Body of pancreas (tissue), 4 donors: ENCODE measurements around the gene PLEKHA7. TPM values are rescaled to one million over a fixed set of nuclear protein-coding genes. Genes with fewer than 3 reads are reported as not detected.

Source experiments
- ATAC-seq: fragments of 150-250 bp; one replicate; pipeline ENCODE4 v1.9.1; 2016
- DNase-seq, 4 donors: peaks; one replicate each; pipeline ENCODE4 v3.0.0-alpha.2; 2019
- H3K27ac ChIP-seq, 4 donors: fragments of 200-600 bp; sonication (generic); 1 replicate in 3 of 4; 2 replicates in 1 of 4; pipeline versions ENCODE4 v1.5.1 to v1.6.1; 2016 to 2019; ENCODE audit warnings: mild to moderate bottlenecking in 1 of 4, mixed read lengths in 1 of 4, moderate library complexity in 1 of 4
- H3K27me3 ChIP-seq, 2 donors: fragments of 200-600 bp; sonication (generic); one replicate each; pipeline ENCODE4 v1.6.0; 2016; ENCODE audit warnings: mild to moderate bottlenecking in 1 of 2
- H3K36me3 ChIP-seq, 2 donors: fragments of 200-600 bp; sonication (generic); replicated peaks in 1 of 2; 2 replicates each; pipeline ENCODE4 v1.5.1; 2016; ENCODE audit warnings: low read depth in 2 of 2; ENCODE audit not compliant: insufficient read depth in 1 of 2
- H3K4me1 ChIP-seq: fragments of 200-600 bp; sonication (generic); one replicate; pipeline ENCODE4 v1.6.0; 2016
- H3K4me3 ChIP-seq, 2 donors: fragments of 200-600 bp; sonication (generic); 1 replicate in 1 of 2; 2 replicates in 1 of 2; pipeline ENCODE4 v1.5.1; 2016 to 2019
- H3K9me3 ChIP-seq, 3 donors: fragments of 200-600 bp; sonication (generic); 1 replicate in 2 of 3; 2 replicates in 1 of 3; pipeline ENCODE4 v1.5.1; 2016
- CTCF ChIP-seq, 7 experiments: fragments of 450-650 bp in 4 of 7; fragments of 200-600 bp in 3 of 7; sonication (generic) in 3 of 7; IDR thresholded peaks; one replicate each; pipeline ENCODE4 v1.5.1; 2016 to 2019; ENCODE audit warnings: antibody characterized with exemption in 7 of 7
- POLR2A ChIP-seq, 3 donors: fragments of 450-650 bp; IDR thresholded peaks; one replicate each; pipeline ENCODE4 v1.6.1; 2016; ENCODE audit warnings: antibody characterized with exemption in 3 of 3, mild to moderate bottlenecking in 2 of 3
- WGBS, 2 donors: methylation state at CpG; one replicate each; pipeline ENCODE4 v1.1.5; 2017; 5-methylcytosine and 5-hydroxymethylcytosine counted together
- intact Hi-C: fragments of 100-400 bp; cut with DNase I; formaldehyde crosslinking; loops from one replicate; pipeline ENCODE4 v1.15.1; 2023
- total RNA-seq, 2 donors: library from RNA; depleted of rRNA; stranded (reverse); fragments of >200 nt; gene quantifications; one replicate each; pipeline ENCODE4 v1.1.0, GENCODE V29; 2016

The PLEKHA7 gene
- total RNA-seq, 2 donors from 2014 or later, result 30.4 to 34.6 TPM

- intact Hi-C loops, result no loop called here
- Histone ChIP-seq H3K27ac (no peak overlapping the region), H3K4me3 (no peak overlapping the region), H3K36me3 (peaks cover 0 to 7% of the 10 kb centered on the region in 2 donors), H3K27me3 (no peaks in the 10 kb centered on the region), H3K9me3 (no peaks in the 10 kb centered on the region), H3K4me1 (no peaks in the 10 kb centered on the region)
- WGBS, 2 donors, result 90 to 98% methylated on average over 3 of the region's 3 CpGs
- DNase-seq (no peak), ATAC-seq (no peak)
- TF ChIP-seq CTCF (IDR thresholded peaks at IDR 0.05) (no peak), POLR2A (IDR thresholded peaks at IDR 0.05) (no peak)
These were observed 158.2 kb downstream of the PLEKHA7 start for GRCh38 chr11:16856022-16856471.

- H3K4me1 ChIP-seq, result no peaks in the 10 kb centered on the region
- DNase-seq (no peak), ATAC-seq (no peak)
- H3K27me3 ChIP-seq, result no peaks in the 10 kb centered on the region
- H3K9me3 ChIP-seq, result no peaks in the 10 kb centered on the region
- H3K27ac ChIP-seq, result no peak overlapping the region
- no peak for TF ChIP-seq CTCF (IDR thresholded peaks at IDR 0.05)
- no peak for TF ChIP-seq POLR2A (IDR thresholded peaks at IDR 0.05)
- intact Hi-C loops, result no loop called here
- H3K36me3 ChIP-seq, result peaks cover 0 to 12% of the 10 kb centered on the region in 2 donors
- WGBS, 2 donors, result 93 to 95% methylated on average over 4 of the region's 4 CpGs
- H3K4me3 ChIP-seq, result no peak overlapping the region
These were observed 159.2 kb downstream of the PLEKHA7 start for GRCh38 chr11:16854979-16855378.

GRCh38 chr11:16853859-16854258, 160.4 kb downstream of the PLEKHA7 start:
- no peak for ATAC-seq
- Histone ChIP-seq H3K4me1 (no peaks in the 10 kb centered on the region), H3K4me3 (no peak overlapping the region), H3K27me3 (no peaks in the 10 kb centered on the region), H3K9me3 (no peaks in the 10 kb centered on the region), H3K27ac (no peak overlapping the region), H3K36me3 (peaks cover 0 to 13% of the 10 kb centered on the region in 2 donors)
- no peak for DNase-seq
- TF ChIP-seq CTCF (IDR thresholded peaks at IDR 0.05), result no peak
- no peak for TF ChIP-seq POLR2A (IDR thresholded peaks at IDR 0.05)
- intact Hi-C loops, result no loop called here
- 55 to 64% methylated on average over 2 of the region's 2 CpGs for WGBS, 2 donors

GRCh38 chr11:16853266-16853665, 160.9 kb downstream of the PLEKHA7 start:
- peaks cover 0 to 15% of the 10 kb centered on the region in 2 donors for H3K36me3 ChIP-seq
- no peaks in the 10 kb centered on the region for H3K4me1 ChIP-seq
- TF ChIP-seq CTCF (IDR thresholded peaks at IDR 0.05) (no peak), POLR2A (IDR thresholded peaks at IDR 0.05) (no peak)
- no peaks in the 10 kb centered on the region for H3K9me3 ChIP-seq
- H3K27me3 ChIP-seq, result no peaks in the 10 kb centered on the region
- 80 to 88% methylated on average over 1 of the region's 1 CpG for WGBS, 2 donors
- intact Hi-C loops, result no loop called here
- no peak for DNase-seq
- no peak for ATAC-seq
- no peak overlapping the region for H3K27ac ChIP-seq
- H3K4me3 ChIP-seq, result no peak overlapping the region

GRCh38 chr11:16846305-16846704, 167.9 kb downstream of the PLEKHA7 start:
- H3K4me1 ChIP-seq, result no peaks in the 10 kb centered on the region
- intact Hi-C loops, result no loop called here
- DNase-seq (no peak), ATAC-seq (no peak)
- no peaks in the 10 kb centered on the region for H3K27me3 ChIP-seq
- 88 to 91% methylated on average over 2 of the region's 2 CpGs for WGBS, 2 donors
- no peak overlapping the region for H3K4me3 ChIP-seq
- H3K9me3 ChIP-seq, result no peaks in the 10 kb centered on the region
- H3K27ac ChIP-seq, result no peak overlapping the region
- peaks cover 5 to 10% of the 10 kb centered on the region in 2 donors for H3K36me3 ChIP-seq
- TF ChIP-seq POLR2A (IDR thresholded peaks at IDR 0.05), result no peak
- TF ChIP-seq CTCF (IDR thresholded peaks at IDR 0.05), result no peak
